NCI-H1436 (cell line): ENCODE measurements around the gene RRAS.
"Not testable (repeated sequence)": the region's sequence is repeated elsewhere in the genome, so short reads cannot be mapped to it uniquely, and the experiment has no call there.

ENCODE experiments used
- DNase-seq: peaks from one replicate; lab custom pipeline; 2025; lab: John Stamatoyannopoulos, UW

Gene RRAS

DNA sequence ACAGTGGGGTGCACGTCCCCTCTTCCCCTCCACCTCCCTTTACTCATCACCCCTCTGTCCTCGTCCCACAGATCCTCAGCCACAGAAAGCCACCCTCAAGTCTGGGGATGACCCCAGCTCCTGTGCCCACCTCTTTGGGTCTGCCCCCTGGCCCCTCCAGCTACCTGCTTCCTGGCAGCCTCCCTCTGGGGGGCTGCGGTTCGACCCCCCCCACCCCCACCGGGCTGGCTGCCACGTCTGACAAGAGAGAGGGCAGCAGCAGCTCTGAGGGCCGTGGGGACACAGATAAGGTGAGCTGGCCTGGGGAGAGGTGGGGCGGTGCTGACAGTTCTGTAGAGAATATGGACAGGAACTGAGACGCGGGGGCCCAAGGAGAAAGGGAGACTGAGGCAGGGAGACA, 14.6 kb upstream of the RRAS start:
- DNase-seq, result no peak

GRCh38 chr19:49653466-49653806, 13.5 kb upstream of the RRAS start:
- no peak for DNase-seq

DNA sequence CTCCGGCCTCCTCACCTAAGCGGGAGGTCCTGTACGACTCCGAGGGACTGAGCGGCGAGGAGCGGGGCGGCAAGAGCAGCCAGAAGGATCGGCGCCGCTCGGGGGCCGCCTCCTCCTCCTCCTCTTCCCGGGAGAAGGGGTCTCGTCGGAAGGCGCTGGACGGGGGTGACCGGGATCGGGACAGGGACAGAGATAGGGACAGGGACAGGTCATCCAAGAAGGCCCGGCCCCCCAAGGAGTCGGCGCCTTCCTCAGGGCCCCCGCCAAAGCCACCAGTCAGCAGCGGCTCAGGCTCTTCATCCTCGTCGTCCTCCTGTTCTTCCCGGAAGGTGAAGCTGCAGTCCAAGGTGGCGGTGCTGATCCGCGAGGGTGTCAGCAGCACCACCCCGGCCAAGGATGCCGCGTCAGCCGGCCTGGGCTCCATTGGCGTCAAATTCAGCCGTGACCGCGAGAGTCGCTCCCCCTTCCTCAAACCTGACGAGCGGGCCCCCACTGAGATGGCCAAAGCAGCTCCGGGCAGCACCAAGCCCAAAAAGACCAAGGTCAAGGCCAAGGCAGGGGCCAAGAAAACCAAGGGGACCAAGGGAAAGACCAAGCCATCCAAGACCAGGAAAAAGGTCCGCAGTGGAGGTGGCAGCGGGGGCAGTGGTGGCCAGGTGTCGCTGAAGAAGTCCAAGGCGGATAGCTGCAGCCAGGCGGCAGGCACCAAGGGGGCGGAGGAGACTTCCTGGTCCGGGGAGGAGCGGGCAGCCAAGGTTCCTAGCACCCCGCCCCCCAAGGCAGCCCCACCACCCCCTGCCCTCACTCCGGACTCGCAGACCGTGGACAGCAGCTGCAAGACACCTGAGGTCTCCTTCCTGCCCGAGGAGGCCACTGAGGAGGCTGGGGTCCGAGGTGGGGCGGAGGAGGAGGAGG, 12.9 kb upstream of the RRAS start:
- DNase-seq, result no peak

GRCh38 chr19:49651820-49652550, 12.0 kb upstream of the RRAS start:
- no peak for DNase-seq

- DNase-seq, result no peak
Measured at GRCh38 chr19:49651029-49651819, 11.3 kb upstream of the RRAS start.

DNA sequence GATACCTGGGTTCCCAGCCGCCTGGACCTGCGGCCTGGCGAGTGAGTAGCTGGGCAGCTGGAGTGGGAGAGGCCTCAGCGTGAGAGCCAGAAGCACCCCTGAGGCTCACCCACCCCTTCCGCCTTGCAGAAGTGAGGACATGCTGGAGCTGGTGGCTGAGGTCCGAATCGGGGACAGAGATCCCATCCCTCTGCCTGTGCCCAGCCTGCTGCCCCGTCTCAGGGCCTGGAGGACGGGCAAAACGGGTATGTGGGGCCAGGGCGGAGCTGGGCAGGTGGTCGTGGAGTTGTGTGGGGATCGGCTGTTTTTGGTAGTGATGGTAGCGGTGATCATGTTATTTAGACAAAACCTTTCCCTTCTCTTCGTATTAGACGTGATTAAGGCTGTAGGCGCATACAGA, 6.6 kb upstream of the RRAS start:
- no peak for DNase-seq

GRCh38 chr19:49645995-49646394, 6.1 kb upstream of the RRAS start:
- DNase-seq, result no peak

DNA sequence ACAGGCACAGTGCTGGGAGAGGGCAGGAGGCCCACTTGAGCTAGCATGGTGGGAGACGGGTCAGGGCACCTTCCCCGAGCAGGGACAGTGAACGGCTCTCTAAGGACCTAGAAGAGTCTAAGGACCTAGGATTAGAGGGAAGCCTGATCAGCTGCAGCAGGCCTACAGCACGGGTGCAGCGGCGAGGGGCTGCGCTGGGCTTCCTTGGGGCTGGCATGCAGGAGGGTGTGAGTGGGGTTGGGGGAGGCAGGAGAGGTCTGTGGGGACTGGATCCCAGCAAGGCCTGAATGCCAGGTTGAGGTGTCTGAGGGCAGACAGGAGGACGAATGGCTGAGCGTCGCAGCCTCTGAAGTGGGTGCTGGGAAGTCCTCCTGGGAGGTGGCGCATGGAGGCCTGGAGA, 5.6 kb upstream of the RRAS start:
- no peak for DNase-seq

DNA sequence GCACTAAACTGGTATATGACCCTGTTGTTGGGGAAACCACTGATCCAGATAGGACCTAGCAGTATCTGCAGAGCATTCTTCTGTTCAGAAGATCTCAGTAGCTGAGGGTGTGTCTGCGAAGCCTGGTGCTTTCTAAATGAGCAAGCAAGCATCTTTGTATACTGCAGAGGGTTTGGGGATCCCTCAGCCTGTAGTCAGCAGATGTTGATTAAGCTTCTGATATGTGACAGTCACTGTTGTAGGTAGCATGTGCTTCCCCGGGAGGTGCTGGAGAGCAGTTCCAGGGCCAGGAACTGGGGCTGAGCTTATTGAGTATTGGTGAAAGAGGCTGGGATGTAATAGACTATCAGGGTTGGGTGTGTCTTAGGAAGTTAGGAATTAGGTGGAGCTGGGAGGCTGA, 3.5 kb upstream of the RRAS start:
- DNase-seq, result no peak

GRCh38 chr19:49642492-49643035, 2.6 kb upstream of the RRAS start:
- no peak for DNase-seq

- DNase-seq, result peak; percentile 100
Measured at GRCh38 chr19:49641688-49642491, 1.9 kb upstream of the RRAS start, which contains the start of gene SCAF1. TSS of gene SCAF1 (plus strand) at chr19:49642209. CDS start at chr19:49645027, 2,818 bp downstream.

- DNase-seq, result no peak
Measured at GRCh38 chr19:49639401-49640112, 386 bp downstream of the RRAS start.

DNA sequence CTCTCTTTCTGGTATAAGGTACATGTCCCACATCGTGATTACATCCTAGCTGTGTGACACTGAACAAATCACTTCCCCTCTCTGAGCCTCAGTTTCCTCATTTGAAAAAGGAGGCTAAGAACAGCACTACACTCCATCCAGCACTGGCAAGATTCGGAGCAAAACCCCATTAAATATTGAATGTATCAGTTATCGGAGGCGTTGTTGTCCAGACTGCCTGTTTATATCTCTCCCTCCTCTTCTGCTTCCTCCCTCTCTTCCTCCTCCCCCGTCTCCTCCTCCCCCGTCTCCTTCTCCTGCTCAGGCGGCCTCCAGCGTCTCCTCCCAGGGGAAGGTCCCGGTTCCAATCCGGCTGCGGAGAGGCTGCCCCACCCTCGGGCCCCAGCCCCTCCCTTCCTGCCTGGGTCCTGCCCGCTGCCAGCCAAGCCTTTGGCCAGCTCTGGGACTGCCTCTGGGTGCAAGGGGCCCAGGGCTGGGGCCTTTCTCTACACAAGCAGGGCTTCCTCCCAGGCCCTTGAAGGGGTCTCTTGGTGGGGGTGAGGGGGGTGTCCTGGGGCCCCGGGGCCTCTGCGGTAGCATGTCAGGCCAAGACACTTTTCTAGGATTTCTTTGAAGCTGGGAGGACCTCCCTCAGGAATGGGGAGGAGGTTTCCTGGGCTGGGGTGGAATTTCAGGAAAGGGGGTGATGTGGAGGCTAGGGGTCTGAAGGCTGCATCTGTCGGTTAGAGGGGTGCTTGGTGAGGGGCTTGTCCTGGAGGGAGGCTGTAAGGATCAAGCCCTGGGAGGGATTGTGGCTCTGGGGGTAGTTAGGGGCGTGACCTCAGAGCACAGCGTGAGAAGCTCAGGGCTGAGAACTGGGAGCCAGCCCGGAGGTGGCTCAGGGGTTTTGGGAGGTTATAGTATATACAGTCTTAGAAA, 1.9 kb downstream of the RRAS start:
- peak; percentile 22 for DNase-seq

- no peak for DNase-seq
Measured at GRCh38 chr19:49636233-49636932, 3.6 kb downstream of the RRAS start.

- no peak for DNase-seq
Measured at GRCh38 chr19:49635530-49636232, 4.3 kb downstream of the RRAS start.

- DNase-seq, result not testable (repeated sequence)
Measured at GRCh38 chr19:49633273-49633672, 6.7 kb downstream of the RRAS start.

GRCh38 chr19:49632576-49632975, 7.4 kb downstream of the RRAS start:
- DNase-seq, result no peak

- no peak for DNase-seq
Measured at GRCh38 chr19:49631610-49632192, 8.2 kb downstream of the RRAS start.
